ENCODE measurements around the gene SULT1A1. TPM values are rescaled to one million over a fixed set of nuclear protein-coding genes. Genes with fewer than 3 reads are reported as not detected.
"Not testable (repeated sequence)": the region's sequence is repeated elsewhere in the genome, so short reads cannot be mapped to it uniquely, and the experiment has no call there.

The SULT1A1 gene
- total and polyA plus RNA-seq, 2 of the 8 experiments (the other 6 are each of a cell fraction or from before 2014, with no cell fraction given), result 2.1 to 4.0 TPM

DNA sequence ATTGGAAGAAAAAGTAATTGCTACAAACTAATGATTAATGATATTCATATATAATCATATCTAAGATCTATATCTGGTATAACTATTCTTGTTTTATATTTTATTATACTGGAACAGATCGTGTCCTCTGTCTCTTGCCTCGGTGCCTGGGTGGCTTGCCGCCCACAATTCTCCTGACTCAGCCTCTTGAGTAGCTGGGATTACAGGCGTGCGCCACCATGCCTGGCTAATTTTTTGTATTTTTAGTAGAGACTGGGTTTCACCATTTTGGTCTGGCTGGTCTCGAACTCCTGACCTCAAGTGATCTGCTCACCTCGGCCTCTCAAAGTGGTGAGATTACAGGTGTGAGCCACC lies 6.4 kb upstream of the SULT1A1 start:
- not testable (repeated sequence) for H3K9ac ChIP-seq (replicated peaks in 1 of 4; ENCODE audit: extremely low read depth in 1 of 4, low read depth in 3 of 4, low read length in 3 of 4); H3K4ac ChIP-seq (replicated peaks; ENCODE audit: insufficient read length, low read depth, low read length); DNase-seq (ENCODE audit: low read depth in 1 of 2, low spot score in 2 of 2); H2AFZ ChIP-seq (ENCODE audit: low read length); H3K18ac ChIP-seq (ENCODE audit: extremely low read depth, low read length); H3K27ac ChIP-seq (ENCODE audit: low read depth, low read length); H3K27me3 ChIP-seq (replicated peaks in 1 of 4; ENCODE audit: control insufficient read depth in 3 of 4, extremely low read depth in 1 of 4, insufficient read depth in 3 of 4, low read length in 3 of 4); H3K9me3 ChIP-seq (ENCODE audit: insufficient read depth in 2 of 2, low read depth in 1 of 2, low read length in 1 of 2); H4K91ac ChIP-seq (replicated peaks; ENCODE audit: insufficient read length, low read length); H3K36me3 ChIP-seq (ENCODE audit: control insufficient read depth in 2 of 4, insufficient read depth in 4 of 4, low read length in 3 of 4); H3K14ac ChIP-seq (ENCODE audit: insufficient read length); H2BK20ac ChIP-seq (ENCODE audit: low read length); H2BK120ac ChIP-seq (replicated peaks; ENCODE audit: low read depth, low read length); H3K23ac ChIP-seq (ENCODE audit: insufficient read length); H2BK12ac ChIP-seq (ENCODE audit: low read depth, low read length); H4K20me1 ChIP-seq (replicated peaks in 1 of 2; ENCODE audit: control insufficient read depth in 1 of 2, insufficient read depth in 2 of 2, low read length in 2 of 2); FAIRE-seq; H3K4me2 ChIP-seq (ENCODE audit: insufficient read depth in 1 of 2, low read depth in 2 of 2, low read length in 2 of 2); H3K79me2 ChIP-seq (ENCODE audit: control insufficient read depth in 1 of 2, insufficient read depth in 2 of 2, low read length in 2 of 2); H2AK5ac ChIP-seq (ENCODE audit: low read depth, low read length); H3K23me2 ChIP-seq (ENCODE audit: low read depth, low read length); H3K4me3 ChIP-seq (ENCODE audit: extremely low read depth in 1 of 4, insufficient read depth in 2 of 4, low read depth in 3 of 4, low read length in 4 of 4); H2BK5ac ChIP-seq (ENCODE audit: low read depth, low read length); H3K56ac ChIP-seq (replicated peaks; ENCODE audit: insufficient read length, low read depth, low read length); H3K79me1 ChIP-seq (ENCODE audit: low read depth, low read length); H3K4me1 ChIP-seq (replicated peaks in 1 of 4; ENCODE audit: control insufficient read depth in 3 of 4, insufficient read depth in 4 of 4, low read length in 3 of 4); H2BK15ac ChIP-seq (ENCODE audit: low read length); H4K8ac ChIP-seq (ENCODE audit: extremely low read depth, insufficient read depth, low read length); H4K5ac ChIP-seq (ENCODE audit: insufficient read length, low read depth, low read length)
- CTCF ChIA-PET (ENCODE audit: partially characterized antibody), result interaction anchor here (0.6 to 2.6 kb wide), 11 partner anchors 12 to 1539 kb away, joined by 3 to 7 read pairs (median 3); no protein-coding TSS in a partner anchor
- WGBS, 2 experiments (ENCODE audit: extremely low coverage in 1 of 2, insufficient coverage in 1 of 2, insufficient read length in 1 of 2, insufficient replicate concordance in 2 of 2, low coverage in 1 of 2, low lambda C conversion rate in 2 of 2, missing lambda C conversion rate in 1 of 2), result 94% methylated on average over 7 of the region's 7 CpGs; no CpG with 5 or more reads in 1 of the 2 experiments
- POLR2A ChIA-PET (ENCODE audit: partially characterized antibody), result interaction anchor here (0.6 to 1.0 kb wide), 3 partner anchors 36 to 113 kb away, joined by 3 to 5 read pairs (median 3); partner anchors contain the start of gene SGF29

Data from H1 (cell line).